Ishikawa (cell line): ENCODE results near the gene ZNF219.

Experiments used
- CEBPB ChIP-seq: IDR thresholded peaks from 2 replicates; pipeline ENCODE4 v1.6.1; 2012
- CREB1 ChIP-seq: IDR thresholded peaks from 2 replicates; pipeline ENCODE4 v1.6.1; 2012; ENCODE audit warnings: low read depth
- EGR1 ChIP-seq: IDR thresholded peaks from 2 replicates; pipeline ENCODE4 v1.6.1; 2012
- EP300 ChIP-seq: IDR thresholded peaks from 2 replicates; pipeline ENCODE4 v1.6.1; 2012; ENCODE audit warnings: borderline replicate concordance
- FOXM1 ChIP-seq: IDR thresholded peaks from 2 replicates; pipeline ENCODE4 v1.6.1; 2012; ENCODE audit warnings: low read depth, borderline replicate concordance
- MAX ChIP-seq: IDR thresholded peaks from 2 replicates; pipeline ENCODE4 v1.6.1; 2012
- NFIC ChIP-seq: IDR thresholded peaks from 2 replicates; pipeline ENCODE4 v1.6.1; 2012
- RAD21 ChIP-seq: IDR thresholded peaks from 2 replicates; pipeline ENCODE4 v1.6.1; 2012; ENCODE audit warnings: low read depth
- REST ChIP-seq: IDR thresholded peaks from 2 replicates; pipeline ENCODE4 v1.6.1; 2012; ENCODE audit warnings: low read depth, mild to moderate bottlenecking
- TAF1 ChIP-seq: IDR thresholded peaks from 2 replicates; pipeline ENCODE4 v1.6.1; 2012; ENCODE audit warnings: low read depth, mild to moderate bottlenecking
- TCF12 ChIP-seq: IDR thresholded peaks from 2 replicates; pipeline ENCODE4 v1.6.1; 2012; ENCODE audit warnings: low read depth
- TEAD4 ChIP-seq: IDR thresholded peaks from 2 replicates; pipeline ENCODE4 v1.6.1; 2012
- USF1 ChIP-seq: IDR thresholded peaks from 2 replicates; pipeline ENCODE4 v1.6.1; 2012
- YY1 ChIP-seq: IDR thresholded peaks from 2 replicates; pipeline ENCODE4 v1.6.1; 2012; ENCODE audit warnings: low read depth
- ZBTB7A ChIP-seq: IDR thresholded peaks from 2 replicates; pipeline ENCODE4 v1.6.1; 2012; ENCODE audit warnings: low read depth

The ZNF219 gene

GRCh38 chr14:21072781-21073339 lies 25.6 kb downstream of the ZNF219 start:
- TF ChIP-seq NFIC = no peak
- TF ChIP-seq TCF12 = no peak
- no peak for TF ChIP-seq EGR1
- TF ChIP-seq TEAD4 = no peak
- no peak for TF ChIP-seq FOXM1
- TF ChIP-seq USF1 = no peak
- no peak for TF ChIP-seq RAD21
- no peak for TF ChIP-seq TAF1
- TF ChIP-seq CREB1 = no peak
- no peak for TF ChIP-seq CEBPB

- TF ChIP-seq EGR1 (no peak), TEAD4 (no peak), FOXM1 (no peak), YY1 (no peak), EP300 (no peak), ZBTB7A (no peak), CREB1 (no peak), MAX (no peak), USF1 (no peak), TCF12 (no peak), RAD21 (no peak), NFIC (no peak), CEBPB (no peak), REST (no peak), TAF1 (no peak)
These were observed 26.4 kb downstream of the ZNF219 start for GRCh38 chr14:21072031-21072473.

GRCh38 chr14:21071225-21072030 lies 27.0 kb downstream of the ZNF219 start:
- TF ChIP-seq TAF1 (0 out of 2 replicates have a peak, but pooled peaks have one; percentile 23), CEBPB (no peak), EP300 (no peak), RAD21 (no peak), EGR1 (peak; percentile 86), ZBTB7A (peak; percentile 85), TEAD4 (0 out of 2 replicates have a peak, but pooled peaks have one; percentile 3)

GRCh38 chr14:21070610-21071224 lies 27.7 kb downstream of the ZNF219 start:
- TF ChIP-seq ZBTB7A (peak; percentile 60; the same call in 1 of the 2 replicates), MAX (peak; percentile 32; the same call in 1 of the 2 replicates), USF1 (no peak), EP300 (no peak), EGR1 (0 out of 2 replicates have a peak, but pooled peaks have one; percentile 21), CREB1 (no peak), TAF1 (0 out of 2 replicates have a peak, but pooled peaks have one; percentile 32), TCF12 (no peak)

- TF ChIP-seq ZBTB7A (no peak), EGR1 (peak; percentile 70)
These were observed 28.3 kb downstream of the ZNF219 start, which contains the start of gene ARHGEF40 for GRCh38 chr14:21070083-21070609. Gene ARHGEF40 (plus strand): TSS chr14:21070304. CDS start chr14:21070397, 93 bp downstream.

GRCh38 chr14:21069388-21070082 lies 28.9 kb downstream of the ZNF219 start:
- TF ChIP-seq CREB1 = no peak
- no peak for TF ChIP-seq CEBPB
- TF ChIP-seq TAF1 = no peak
- no peak for TF ChIP-seq TCF12
- no peak for TF ChIP-seq NFIC
- TF ChIP-seq EGR1 = no peak
- TF ChIP-seq ZBTB7A = no peak
- TF ChIP-seq MAX = no peak
